Spleen (tissue), 13 donors: ENCODE results near the gene DIP2C. TPM values are rescaled to one million over a fixed set of nuclear protein-coding genes. Genes with fewer than 3 reads are reported as not detected.

Experiments used
- DNase-seq: peaks from one replicate; pipeline ENCODE4 v3.0.0-alpha.2; 2020
- H3K27ac ChIP-seq, 8 donors: fragments of 200-600 bp; sonication (generic) in 7 of 8; 1 replicate in 4 of 8; 2 replicates in 4 of 8; pipeline versions ENCODE4 v1.5.0 to v1.8.0; 2016 to 2021; ENCODE audit warnings: inconsistent platforms in 4 of 8, mild to moderate bottlenecking in 4 of 8, moderate library complexity in 1 of 8
- H3K27me3 ChIP-seq, 7 donors: fragments of 200-600 bp; sonication (generic) in 6 of 7; replicated peaks in 1 of 7; 1 replicate in 4 of 7; 2 replicates in 3 of 7; pipeline versions ENCODE4 v1.5.0 to v1.8.0; 2016 to 2021; ENCODE audit warnings: inconsistent platforms in 3 of 7, mild to moderate bottlenecking in 1 of 7
- H3K36me3 ChIP-seq, 6 donors: fragments of 200-600 bp; sonication (generic) in 5 of 6; 1 replicate in 4 of 6; 2 replicates in 2 of 6; pipeline versions ENCODE4 v1.5.0 to v1.8.0; 2016 to 2021; ENCODE audit warnings: inconsistent platforms in 2 of 6
- H3K4me1 ChIP-seq, 6 donors: fragments of 200-600 bp; sonication (generic) in 5 of 6; 1 replicate in 3 of 6; 2 replicates in 3 of 6; pipeline versions ENCODE4 v1.5.0 to v1.8.0; 2016 to 2021; ENCODE audit warnings: inconsistent platforms in 3 of 6
- H3K4me3 ChIP-seq, 8 donors: fragments of 200-600 bp; sonication (generic) in 7 of 8; 1 replicate in 4 of 8; 2 replicates in 4 of 8; pipeline versions ENCODE4 v1.5.0 to v1.8.0; 2016 to 2021; ENCODE audit warnings: inconsistent platforms in 4 of 8, mild to moderate bottlenecking in 4 of 8, moderate library complexity in 2 of 8
- H3K9me3 ChIP-seq, 8 donors: fragments of 200-600 bp; sonication (generic) in 7 of 8; 1 replicate in 4 of 8; 2 replicates in 4 of 8; pipeline versions ENCODE4 v1.5.0 to v1.8.0; 2016 to 2021; ENCODE audit warnings: inconsistent platforms in 4 of 8
- POLR2A ChIP-seq, 3 donors: fragments of 450-650 bp; IDR thresholded peaks; one replicate each; pipeline ENCODE4 v1.5.1; 2017; ENCODE audit warnings: antibody characterized with exemption in 3 of 3, mild to moderate bottlenecking in 1 of 3
- POLR2AphosphoS5 ChIP-seq, 3 donors: sonication (generic); formaldehyde crosslinking; IDR thresholded peaks; one replicate each; pipeline ENCODE4 v1.5.1; 2017; ENCODE audit warnings: antibody characterized with exemption in 3 of 3
- WGBS, 5 donors: extraction: QIAGEN DNeasy Blood & Tissue Kit in 3 of 5; methylation state at CpG; one replicate each; pipeline versions ENCODE4 v1.1.5 to v1.1.7; 2013 to 2018; 5-methylcytosine and 5-hydroxymethylcytosine counted together
- intact Hi-C: fragments of 100-400 bp; cut with DNase I; formaldehyde crosslinking; loops from one replicate; pipeline ENCODE4 v1.15.0; 2023; ENCODE audit warnings: low total_unique reads
- long read RNA-seq, 2 donors: transcript quantifications; one replicate each; lab custom pipeline, GENCODE V29; 2026
- polyA plus RNA-seq, 3 donors: library from polyadenylated mRNA; stranded (reverse); fragments of 200-250 nt; gene quantifications; one replicate each; pipeline ENCODE4 v1.2.1, GENCODE V29; 2013
- total RNA-seq, 7 donors: library from RNA; depleted of rRNA in 3 of 7; stranded (reverse); fragments of >200 nt in 3 of 7; fragmentation: NEBNext Ultra II Directional in 4 of 7; extraction: Animal tissue kit (Norgen Biotek cat#: 25700) in 4 of 7; gene quantifications; one replicate each; pipeline versions ENCODE4 v1.1.0 to v1.2.1, GENCODE V29; 2016 to 2021
- TF ChIP-seq, protein P1 (sequence below), 11 experiments: fragments of 200-600 bp in 7 of 11; fragments of 450-650 bp in 4 of 11; sonication (generic) in 4 of 11; IDR thresholded peaks in 8 of 11; conservative IDR thresholded peaks in 3 of 11; 1 replicate in 7 of 11; 2 replicates in 4 of 11; pipeline versions ENCODE4 v1.4.0 to v1.8.0; 2016 to 2021; ENCODE audit warnings: antibody characterized with exemption in 11 of 11, inconsistent platforms in 4 of 11, mild to moderate bottlenecking in 1 of 11
- donor health status: healthy with polysubstance abuse.
- donor health status: DM: no; HTN: no; CAD: no; lungs with moderate emphysema.
- donor health status: DM: no; HTN: no; CAD: no.
- donor health status: Bipolar disorder and iron deficiency.
- donor health status: healthy.
- donor health status: DM: no; HTN: no; CAD: no.
- donor health status: DM: yes; HTN: yes; CAD: no.

DIP2C gene, protein sequence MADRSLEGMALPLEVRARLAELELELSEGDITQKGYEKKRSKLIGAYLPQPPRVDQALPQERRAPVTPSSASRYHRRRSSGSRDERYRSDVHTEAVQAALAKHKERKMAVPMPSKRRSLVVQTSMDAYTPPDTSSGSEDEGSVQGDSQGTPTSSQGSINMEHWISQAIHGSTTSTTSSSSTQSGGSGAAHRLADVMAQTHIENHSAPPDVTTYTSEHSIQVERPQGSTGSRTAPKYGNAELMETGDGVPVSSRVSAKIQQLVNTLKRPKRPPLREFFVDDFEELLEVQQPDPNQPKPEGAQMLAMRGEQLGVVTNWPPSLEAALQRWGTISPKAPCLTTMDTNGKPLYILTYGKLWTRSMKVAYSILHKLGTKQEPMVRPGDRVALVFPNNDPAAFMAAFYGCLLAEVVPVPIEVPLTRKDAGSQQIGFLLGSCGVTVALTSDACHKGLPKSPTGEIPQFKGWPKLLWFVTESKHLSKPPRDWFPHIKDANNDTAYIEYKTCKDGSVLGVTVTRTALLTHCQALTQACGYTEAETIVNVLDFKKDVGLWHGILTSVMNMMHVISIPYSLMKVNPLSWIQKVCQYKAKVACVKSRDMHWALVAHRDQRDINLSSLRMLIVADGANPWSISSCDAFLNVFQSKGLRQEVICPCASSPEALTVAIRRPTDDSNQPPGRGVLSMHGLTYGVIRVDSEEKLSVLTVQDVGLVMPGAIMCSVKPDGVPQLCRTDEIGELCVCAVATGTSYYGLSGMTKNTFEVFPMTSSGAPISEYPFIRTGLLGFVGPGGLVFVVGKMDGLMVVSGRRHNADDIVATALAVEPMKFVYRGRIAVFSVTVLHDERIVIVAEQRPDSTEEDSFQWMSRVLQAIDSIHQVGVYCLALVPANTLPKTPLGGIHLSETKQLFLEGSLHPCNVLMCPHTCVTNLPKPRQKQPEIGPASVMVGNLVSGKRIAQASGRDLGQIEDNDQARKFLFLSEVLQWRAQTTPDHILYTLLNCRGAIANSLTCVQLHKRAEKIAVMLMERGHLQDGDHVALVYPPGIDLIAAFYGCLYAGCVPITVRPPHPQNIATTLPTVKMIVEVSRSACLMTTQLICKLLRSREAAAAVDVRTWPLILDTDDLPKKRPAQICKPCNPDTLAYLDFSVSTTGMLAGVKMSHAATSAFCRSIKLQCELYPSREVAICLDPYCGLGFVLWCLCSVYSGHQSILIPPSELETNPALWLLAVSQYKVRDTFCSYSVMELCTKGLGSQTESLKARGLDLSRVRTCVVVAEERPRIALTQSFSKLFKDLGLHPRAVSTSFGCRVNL (N-terminal part only)
- total RNA-seq (10 to 100 TPM in 4 of 7 donors, 1 to 10 TPM in 3; 6.9 to 13.1 (median 10.3) TPM), polyA plus RNA-seq (1 to 10 TPM; 2.2 to 3.4 (median 3.2) TPM)
- long read RNA-seq, donor 1 = 0 reads
- long read RNA-seq, donor 2 = 0 reads

- Histone ChIP-seq H3K9me3 (peaks cover 0 to 6% (median 0%) of the 10 kb centered on the region in 8 donors), H3K4me3 (peak within 1 kb of the TSS; percentile 40 to 72 (median 52)), H3K36me3 (no peaks in the 10 kb centered on the region), H3K4me1 (peaks cover 0 to 27% (median 10%) of the 10 kb centered on the region in 6 donors), H3K27ac (peak within 1 kb of the TSS in 7 of 8 donors; percentile 65 to 78 (median 76)), H3K27me3 (peaks cover 0 to 81% (median 14%) of the 10 kb centered on the region in 7 donors)
- TF ChIP-seq POLR2A (IDR thresholded peaks at IDR 0.05) (no peak), POLR2AphosphoS5 (IDR thresholded peaks at IDR 0.05) (peak in 2 of 3 donors; percentile 33 to 56)
- TF ChIP-seq, protein P1, sequence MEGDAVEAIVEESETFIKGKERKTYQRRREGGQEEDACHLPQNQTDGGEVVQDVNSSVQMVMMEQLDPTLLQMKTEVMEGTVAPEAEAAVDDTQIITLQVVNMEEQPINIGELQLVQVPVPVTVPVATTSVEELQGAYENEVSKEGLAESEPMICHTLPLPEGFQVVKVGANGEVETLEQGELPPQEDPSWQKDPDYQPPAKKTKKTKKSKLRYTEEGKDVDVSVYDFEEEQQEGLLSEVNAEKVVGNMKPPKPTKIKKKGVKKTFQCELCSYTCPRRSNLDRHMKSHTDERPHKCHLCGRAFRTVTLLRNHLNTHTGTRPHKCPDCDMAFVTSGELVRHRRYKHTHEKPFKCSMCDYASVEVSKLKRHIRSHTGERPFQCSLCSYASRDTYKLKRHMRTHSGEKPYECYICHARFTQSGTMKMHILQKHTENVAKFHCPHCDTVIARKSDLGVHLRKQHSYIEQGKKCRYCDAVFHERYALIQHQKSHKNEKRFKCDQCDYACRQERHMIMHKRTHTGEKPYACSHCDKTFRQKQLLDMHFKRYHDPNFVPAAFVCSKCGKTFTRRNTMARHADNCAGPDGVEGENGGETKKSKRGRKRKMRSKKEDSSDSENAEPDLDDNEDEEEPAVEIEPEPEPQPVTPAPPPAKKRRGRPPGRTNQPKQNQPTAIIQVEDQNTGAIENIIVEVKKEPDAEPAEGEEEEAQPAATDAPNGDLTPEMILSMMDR (IDR thresholded peaks at IDR 0.05 in 8 of 11, conservative IDR thresholded peaks at IDR 0.05 in 3 of 11) = no peak
- no peak for DNase-seq
- WGBS, 5 donors = 3 to 16% (median 6%) methylated on average over 14 to 137 of the region's 137 CpGs
- intact Hi-C loops = loop anchor here (10.0 kb wide), 1 partner anchor 175 kb away; no protein-coding TSS in a partner anchor
Measured at GRCh38 chr10:689452-690371, at the start of gene DIP2C. Gene DIP2C, minus strand, starts transcription at chr10:689668. Its CDS starts 90 bp downstream, at chr10:689578.

DNA sequence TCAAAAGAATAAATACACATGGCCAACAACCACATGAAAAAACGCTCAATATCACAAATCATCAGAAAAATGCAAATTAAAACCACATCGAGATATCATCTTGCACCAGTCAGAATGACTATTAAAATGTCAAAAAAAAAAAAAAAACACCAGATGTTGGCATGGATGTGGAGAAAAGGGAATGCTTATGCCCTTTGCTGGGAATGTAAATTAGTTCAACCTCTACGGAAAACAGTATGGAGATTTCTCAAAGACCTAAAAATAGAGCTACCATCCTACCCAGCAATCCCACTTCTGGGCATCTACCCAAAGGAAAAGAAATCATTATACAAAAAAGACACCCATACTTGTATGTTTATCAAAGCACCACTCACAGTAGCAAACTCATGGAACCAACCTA lies 45.0 kb upstream of the DIP2C start:
- Histone ChIP-seq H3K4me3 (no peak overlapping the region), H3K4me1 (no peaks in the 10 kb centered on the region), H3K27ac (no peak overlapping the region), H3K27me3 (peaks cover 0 to 24% (median 0%) of the 10 kb centered on the region in 7 donors), H3K36me3 (no peaks in the 10 kb centered on the region), H3K9me3 (peaks cover 0 to 6% (median 0%) of the 10 kb centered on the region in 8 donors)
- no peak for DNase-seq
- TF ChIP-seq POLR2AphosphoS5 (IDR thresholded peaks at IDR 0.05) = no peak
- TF ChIP-seq, protein P1 (IDR thresholded peaks at IDR 0.05 in 8 of 11, conservative IDR thresholded peaks at IDR 0.05 in 3 of 11) = no peak
- TF ChIP-seq POLR2A (IDR thresholded peaks at IDR 0.05) = no peak
- WGBS, 5 donors = 72 to 81% (median 81%) methylated on average over 3 of the region's 3 CpGs
- intact Hi-C loops = no loop called here

GRCh38 chr10:733086-733485 lies 43.6 kb upstream of the DIP2C start:
- intact Hi-C loops = no loop called here
- 72 to 77% (median 77%) methylated on average over 9 of the region's 9 CpGs for WGBS, 5 donors
- TF ChIP-seq POLR2A (IDR thresholded peaks at IDR 0.05) (no peak), POLR2AphosphoS5 (IDR thresholded peaks at IDR 0.05) (no peak)
- TF ChIP-seq, protein P1 (IDR thresholded peaks at IDR 0.05 in 8 of 11, conservative IDR thresholded peaks at IDR 0.05 in 3 of 11) = no peak
- peaks cover 0 to 6% (median 0%) of the 10 kb centered on the region in 8 donors for H3K9me3 ChIP-seq
- DNase-seq = no peak
- H3K4me1 ChIP-seq = no peaks in the 10 kb centered on the region
- no peak overlapping the region for H3K4me3 ChIP-seq
- H3K36me3 ChIP-seq = no peaks in the 10 kb centered on the region
- H3K27me3 ChIP-seq = peaks cover 0 to 32% (median 0%) of the 10 kb centered on the region in 7 donors
- H3K27ac ChIP-seq = no peak overlapping the region
